Upper lobe of right lung (tissue), 1 donor: ENCODE results near the gene XYLT2. TPM values are rescaled to one million over a fixed set of nuclear protein-coding genes. Genes with fewer than 3 reads are reported as not detected.

ENCODE experiments used
- ATAC-seq: fragments of 200-7000 bp; cut with Tn5 transposase; one replicate; pipeline ENCODE4 v1.9.1; 2020; ENCODE audit warnings: mild to moderate bottlenecking, moderate library complexity
- DNase-seq: peaks from one replicate; pipeline ENCODE4 v3.0.0-alpha.2; 2020
- H3K27ac ChIP-seq: fragments of 200-600 bp; one replicate; pipeline ENCODE4 v1.8.0; 2022
- H3K27me3 ChIP-seq: fragments of 200-600 bp; one replicate; pipeline ENCODE4 v1.8.0; 2022; ENCODE audit warnings: mild to moderate bottlenecking
- H3K36me3 ChIP-seq: fragments of 200-600 bp; one replicate; pipeline ENCODE4 v1.8.0; 2022
- H3K4me1 ChIP-seq: fragments of 200-600 bp; one replicate; pipeline ENCODE4 v1.8.0; 2022
- H3K4me3 ChIP-seq: fragments of 200-600 bp; one replicate; pipeline ENCODE4 v1.8.0; 2022; ENCODE audit warnings: mild to moderate bottlenecking
- H3K9me3 ChIP-seq: fragments of 200-600 bp; one replicate; pipeline ENCODE4 v1.8.0; 2022
- intact Hi-C: fragments of 100-400 bp; cut with DNase I; formaldehyde crosslinking; loops from one replicate; pipeline ENCODE4 v1.11.0; 2022
- total RNA-seq: library from RNA; stranded (reverse); fragmentation: NEBNext Ultra II Directional; extraction: Animal tissue kit (Norgen Biotek cat#: 25700); gene quantifications from one replicate; pipeline ENCODE4 v1.2.1, GENCODE V29; 2021
- TF ChIP-seq, protein P1 (sequence below): fragments of 200-600 bp; IDR thresholded peaks from one replicate; pipeline ENCODE4 v1.8.0; 2022; ENCODE audit warnings: antibody characterized with exemption
- donor health status: DM: no; HTN: yes; CAD: no; lungs with severe emphysema.

The XYLT2 gene
- total RNA-seq, 1 donor from 2014 or later: 20.3 TPM

- peaks cover 6% of the 10 kb centered on the region for H3K4me1 ChIP-seq
- no peaks in the 10 kb centered on the region for H3K36me3 ChIP-seq
- no peak for DNase-seq
- H3K27me3 ChIP-seq: no peaks in the 10 kb centered on the region
- TF ChIP-seq, protein P1, sequence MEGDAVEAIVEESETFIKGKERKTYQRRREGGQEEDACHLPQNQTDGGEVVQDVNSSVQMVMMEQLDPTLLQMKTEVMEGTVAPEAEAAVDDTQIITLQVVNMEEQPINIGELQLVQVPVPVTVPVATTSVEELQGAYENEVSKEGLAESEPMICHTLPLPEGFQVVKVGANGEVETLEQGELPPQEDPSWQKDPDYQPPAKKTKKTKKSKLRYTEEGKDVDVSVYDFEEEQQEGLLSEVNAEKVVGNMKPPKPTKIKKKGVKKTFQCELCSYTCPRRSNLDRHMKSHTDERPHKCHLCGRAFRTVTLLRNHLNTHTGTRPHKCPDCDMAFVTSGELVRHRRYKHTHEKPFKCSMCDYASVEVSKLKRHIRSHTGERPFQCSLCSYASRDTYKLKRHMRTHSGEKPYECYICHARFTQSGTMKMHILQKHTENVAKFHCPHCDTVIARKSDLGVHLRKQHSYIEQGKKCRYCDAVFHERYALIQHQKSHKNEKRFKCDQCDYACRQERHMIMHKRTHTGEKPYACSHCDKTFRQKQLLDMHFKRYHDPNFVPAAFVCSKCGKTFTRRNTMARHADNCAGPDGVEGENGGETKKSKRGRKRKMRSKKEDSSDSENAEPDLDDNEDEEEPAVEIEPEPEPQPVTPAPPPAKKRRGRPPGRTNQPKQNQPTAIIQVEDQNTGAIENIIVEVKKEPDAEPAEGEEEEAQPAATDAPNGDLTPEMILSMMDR: no peak
- intact Hi-C loops: no loop called here
- H3K4me3 ChIP-seq: no peak overlapping the region
- H3K9me3 ChIP-seq: no peaks in the 10 kb centered on the region
- no peak overlapping the region for H3K27ac ChIP-seq
- ATAC-seq: no peak
Observed at GRCh38 chr17:50308666-50309065, 37.3 kb upstream of the XYLT2 start.

- H3K27ac ChIP-seq: no peak overlapping the region
- no peaks in the 10 kb centered on the region for H3K9me3 ChIP-seq
- H3K4me1 ChIP-seq: no peaks in the 10 kb centered on the region
- intact Hi-C loops: no loop called here
- H3K27me3 ChIP-seq: no peaks in the 10 kb centered on the region
- H3K4me3 ChIP-seq: no peak overlapping the region
- TF ChIP-seq, protein P1: no peak
- ATAC-seq: no peak
- no peak for DNase-seq
- H3K36me3 ChIP-seq: no peaks in the 10 kb centered on the region
Observed at GRCh38 chr17:50310455-50311111, 35.3 kb upstream of the XYLT2 start.

DNA sequence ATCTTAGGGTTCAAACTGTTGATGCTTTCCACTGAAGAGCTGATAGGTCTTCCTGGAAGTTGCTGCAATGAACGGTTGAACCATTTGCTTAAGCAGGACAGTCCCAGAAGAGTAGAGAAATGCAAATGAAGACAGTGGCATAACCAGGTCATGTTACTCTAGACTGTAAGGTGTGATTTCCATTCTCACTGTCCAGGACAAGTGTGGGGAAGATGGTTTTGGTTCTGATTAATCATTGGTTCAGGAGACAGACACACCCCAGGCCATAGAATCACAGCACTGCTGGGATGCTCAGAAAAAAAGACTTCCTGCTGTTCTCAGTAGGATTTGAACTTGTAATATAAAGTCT lies 34.8 kb upstream of the XYLT2 start:
- Histone ChIP-seq H3K27ac (no peak overlapping the region), H3K36me3 (no peaks in the 10 kb centered on the region), H3K9me3 (no peaks in the 10 kb centered on the region), H3K4me3 (no peak overlapping the region), H3K27me3 (no peaks in the 10 kb centered on the region), H3K4me1 (no peaks in the 10 kb centered on the region)
- no peak for DNase-seq
- ATAC-seq: no peak
- TF ChIP-seq, protein P1: no peak
- intact Hi-C loops: no loop called here

GRCh38 chr17:50311483-50311882 lies 34.4 kb upstream of the XYLT2 start:
- TF ChIP-seq, protein P1: no peak
- no peaks in the 10 kb centered on the region for H3K36me3 ChIP-seq
- no peak overlapping the region for H3K27ac ChIP-seq
- H3K4me3 ChIP-seq: no peak overlapping the region
- no peak for DNase-seq
- no peaks in the 10 kb centered on the region for H3K4me1 ChIP-seq
- H3K27me3 ChIP-seq: no peaks in the 10 kb centered on the region
- intact Hi-C loops: no loop called here
- no peak for ATAC-seq
- no peaks in the 10 kb centered on the region for H3K9me3 ChIP-seq

DNA sequence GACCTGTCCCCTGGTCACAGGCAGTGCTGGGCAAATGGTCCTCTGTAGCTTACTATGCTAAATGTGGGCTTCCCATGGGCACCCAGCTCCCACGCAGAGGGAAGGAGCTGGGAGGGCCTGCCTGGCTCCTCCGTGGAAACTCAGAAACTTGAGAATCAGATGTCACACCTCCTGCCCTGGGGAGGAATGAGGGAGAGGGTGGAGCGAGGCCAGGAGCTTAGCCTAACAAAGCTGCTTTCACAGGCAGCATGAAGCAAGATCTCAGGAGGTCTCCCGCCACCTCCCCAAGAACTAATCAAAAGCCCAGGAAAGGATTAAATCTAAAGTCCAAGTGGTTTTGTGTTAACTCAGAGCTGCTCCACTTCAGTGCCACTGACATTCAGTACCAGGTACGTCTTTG lies 33.6 kb upstream of the XYLT2 start:
- intact Hi-C loops: no loop called here
- ATAC-seq (no peak), DNase-seq (no peak)
- no peaks in the 10 kb centered on the region for H3K9me3 ChIP-seq
- H3K4me1 ChIP-seq: no peaks in the 10 kb centered on the region
- H3K27me3 ChIP-seq: no peaks in the 10 kb centered on the region
- no peaks in the 10 kb centered on the region for H3K36me3 ChIP-seq
- H3K27ac ChIP-seq: no peak overlapping the region
- TF ChIP-seq, protein P1: no peak
- H3K4me3 ChIP-seq: no peak overlapping the region
